Natural killer cell (primary cell): Measurements from ENCODE around the gene PLCB3. TPM values are rescaled to one million over a fixed set of nuclear protein-coding genes. Genes with fewer than 3 reads are reported as not detected.

Experiments used
- ATAC-seq, 3 donors: fragments of 150-1000 bp in 2 of 3; fragments of 200-7000 bp in 1 of 3; cut with Tn5 transposase; 1 replicate in 1 of 3; 2 replicates in 2 of 3; pipeline ENCODE4 v1.10.0; 2021; ENCODE audit warnings: mild to moderate bottlenecking in 2 of 3, moderate library complexity in 2 of 3
- DNase-seq, 2 donors: peaks; one replicate each; pipeline versions ENCODE4 v3.0.0 to v3.0.0-alpha.2; 2013 to 2021; ENCODE audit warnings: mixed read lengths in 1 of 2
- H3K27ac ChIP-seq: one replicate; pipeline ENCODE4 v1.5.1; 2013; ENCODE audit warnings: mild to moderate bottlenecking, low read length
- H3K27me3 ChIP-seq: one replicate; pipeline ENCODE4 v1.6.1; 2013; ENCODE audit warnings: low read length; ENCODE audit not compliant: control insufficient read depth, insufficient read depth
- H3K36me3 ChIP-seq: one replicate; pipeline ENCODE4 v1.6.1; 2013; ENCODE audit warnings: low read length; ENCODE audit not compliant: control insufficient read depth, insufficient read depth
- H3K4me1 ChIP-seq: one replicate; pipeline ENCODE4 v1.6.1; 2013; ENCODE audit warnings: low read length; ENCODE audit not compliant: control insufficient read depth, insufficient read depth
- H3K4me3 ChIP-seq: one replicate; pipeline ENCODE4 v1.5.1; 2013; ENCODE audit warnings: low read length
- H3K9me3 ChIP-seq: one replicate; pipeline ENCODE4 v1.6.1; 2013; ENCODE audit warnings: low read length; ENCODE audit not compliant: control insufficient read depth, insufficient read depth
- H3K27ac Mint-ChIP-seq, 2 donors: one replicate each; pipeline ENCODE4 v1.8.0; 2022; ENCODE audit warnings: mild to moderate bottlenecking in 2 of 2, mixed read lengths in 2 of 2, moderate library complexity in 1 of 2
- H3K27me3 Mint-ChIP-seq, 2 donors: one replicate each; pipeline ENCODE4 v1.8.0; 2022; ENCODE audit warnings: low read depth in 2 of 2, mixed read lengths in 2 of 2
- H3K36me3 Mint-ChIP-seq: one replicate; pipeline ENCODE4 v1.8.0; 2022; ENCODE audit warnings: mixed read lengths
- H3K4me1 Mint-ChIP-seq, 2 donors: one replicate each; pipeline ENCODE4 v1.8.0; 2022; ENCODE audit warnings: mixed read lengths in 2 of 2
- H3K4me3 Mint-ChIP-seq: one replicate; pipeline ENCODE4 v1.8.0; 2022; ENCODE audit warnings: mild to moderate bottlenecking, moderate library complexity, mixed read lengths
- H3K9me3 Mint-ChIP-seq, 2 donors: one replicate each; pipeline ENCODE4 v1.8.0; 2022; ENCODE audit warnings: mixed read lengths in 2 of 2
- CTCF ChIP-seq: fragments of 200-600 bp; IDR thresholded peaks from one replicate; pipeline ENCODE4 v1.8.0; 2022; ENCODE audit warnings: antibody characterized with exemption
- WGBS: methylation state at CpG from one replicate; pipeline ENCODE4 v1.1.7; 2013; ENCODE audit warnings: missing lambda C conversion rate; ENCODE audit not compliant: insufficient coverage; 5-methylcytosine and 5-hydroxymethylcytosine counted together
- intact Hi-C: fragments of 100-400 bp; cut with micrococcal nuclease; formaldehyde crosslinking; loops from one replicate; pipeline ENCODE4 v1.14.2; 2022
- total RNA-seq, 4 donors: library from RNA; stranded (reverse); fragments of 120-200 nt in 1 of 4; gene quantifications; one replicate each; pipeline versions ENCODE4 v1.2.3 to v1.2.4, GENCODE V29; 2013 to 2022

Gene PLCB3
- total RNA-seq, 3 donors from 2014 or later (not counting 1 experiment from before 2014, with no cell fraction given), result 5.4 to 7.6 (median 5.5) TPM

- Mint-ChIP-seq H3K36me3 (no peaks in the 10 kb centered on the region), H3K4me3 (no peak overlapping the region), H3K4me1 (peaks cover 21 to 37% of the 10 kb centered on the region in 2 donors), H3K27ac (peak overlapping the region; percentile 91 to 97), H3K9me3 (no peaks in the 10 kb centered on the region), H3K27me3 (peaks cover 6 to 20% of the 10 kb centered on the region in 2 donors)
- WGBS, result 93% methylated on average over 12 of the region's 13 CpGs
- Histone ChIP-seq H3K27me3 (peaks cover 23% of the 10 kb centered on the region), H3K36me3 (no peaks in the 10 kb centered on the region), H3K4me1 (peaks cover 56% of the 10 kb centered on the region), H3K27ac (peak overlapping the region; percentile 88), H3K9me3 (no peaks in the 10 kb centered on the region), H3K4me3 (no peak overlapping the region)
- DNase-seq (no peak), ATAC-seq (no peak)
- TF ChIP-seq CTCF, result no peak
- intact Hi-C loops, result loop anchor here (1.0 to 5.0 kb wide), 5 partner anchors 18 to 116 kb away; partner anchors contain the start of genes GPR137, RPS6KA4 and STIP1
Measured at GRCh38 chr11:64303109-64304031, 52.0 kb downstream of the PLCB3 start.

GRCh38 chr11:64304032-64304315 is 52.6 kb downstream of the PLCB3 start:
- intact Hi-C loops, result loop anchor here (1.0 to 5.0 kb wide), 5 partner anchors 19 to 117 kb away; partner anchors contain the start of genes GPR137, RPS6KA4 and STIP1
- DNase-seq (no peak), ATAC-seq (no peak)
- WGBS, result 39% methylated on average over 4 of the region's 5 CpGs
- H3K9me3 Mint-ChIP-seq, result no peaks in the 10 kb centered on the region
- peak overlapping the region; percentile 88 for H3K27ac ChIP-seq
- H3K27me3 ChIP-seq, result peaks cover 21% of the 10 kb centered on the region
- no peak for TF ChIP-seq CTCF
- H3K27ac Mint-ChIP-seq, result peak overlapping the region; percentile 91 to 97
- peak overlapping the region; percentile 93 for H3K4me3 Mint-ChIP-seq
- no peaks in the 10 kb centered on the region for H3K36me3 Mint-ChIP-seq
- no peaks in the 10 kb centered on the region for H3K9me3 ChIP-seq
- H3K4me1 Mint-ChIP-seq, result peaks cover 21 to 37% of the 10 kb centered on the region in 2 donors
- no peaks in the 10 kb centered on the region for H3K36me3 ChIP-seq
- H3K4me3 ChIP-seq, result peak overlapping the region; percentile 68
- H3K4me1 ChIP-seq, result peaks cover 56% of the 10 kb centered on the region
- peaks cover 6 to 17% of the 10 kb centered on the region in 2 donors for H3K27me3 Mint-ChIP-seq

GRCh38 chr11:64304316-64305072 is 53.2 kb downstream of the PLCB3 start:
- peaks cover 54% of the 10 kb centered on the region for H3K4me1 ChIP-seq

More at GRCh38 chr11:64304316-64305072, 53.2 kb downstream of the PLCB3 start:
- Histone ChIP-seq H3K27me3 (peaks cover 19% of the 10 kb centered on the region), H3K36me3 (no peaks in the 10 kb centered on the region), H3K9me3 (no peaks in the 10 kb centered on the region), H3K27ac (peak overlapping the region; percentile 88), H3K4me3 (peak overlapping the region; percentile 68)
- peak; percentile 93 to 96 for DNase-seq
- peak; percentile 83 for TF ChIP-seq CTCF
- peaks cover 21 to 37% of the 10 kb centered on the region in 2 donors for H3K4me1 Mint-ChIP-seq
- under 1% methylated on average over 46 of the region's 46 CpGs for WGBS
- intact Hi-C loops, result loop anchor here (1.0 to 5.0 kb wide), 8 partner anchors 13 to 117 kb away; partner anchors contain the start of genes CCDC88B, FKBP2, GPR137 and RPS6KA4
- peak overlapping the region; percentile 93 for H3K4me3 Mint-ChIP-seq
- peaks cover 6 to 17% of the 10 kb centered on the region in 2 donors for H3K27me3 Mint-ChIP-seq
- H3K27ac Mint-ChIP-seq, result peak overlapping the region; percentile 91 to 97
- peak; percentile 33 to 47 (median 34) for ATAC-seq
- H3K36me3 Mint-ChIP-seq, result no peaks in the 10 kb centered on the region
- H3K9me3 Mint-ChIP-seq, result no peaks in the 10 kb centered on the region
